CD4-positive, alpha-beta memory T cell (primary cell): ENCODE results near the gene ERP44. TPM values are rescaled to one million over a fixed set of nuclear protein-coding genes. Genes with fewer than 3 reads are reported as not detected.
"Not testable (repeated sequence)": the region's sequence is repeated elsewhere in the genome, so short reads cannot be mapped to it uniquely, and the experiment has no call there.

Source experiments
- CTCF ChIA-PET: fragments of 350-600 bp; sonication (Branson Sonifier 250); formaldehyde crosslinking; loops from one replicate; lab custom pipeline; 2021; ENCODE audit warnings: inconsistent platforms; ENCODE audit not compliant: partially characterized antibody; lab: Charles Lee
- POLR2A ChIA-PET: fragments of 350-600 bp; sonication (Branson Sonifier 250); formaldehyde crosslinking; loops from one replicate; lab custom pipeline; 2021; ENCODE audit not compliant: partially characterized antibody; lab: Charles Lee
- DNase-seq, 5 donors: peaks; one replicate each; pipeline versions ENCODE4 v3.0.0 to v3.0.0-alpha.2; 2020 to 2022; ENCODE audit warnings: mixed read lengths in 1 of 5
- H3K27ac ChIP-seq: one replicate; pipeline ENCODE4 v1.7.0; 2013; ENCODE audit warnings: low read depth, low read length
- H3K27me3 ChIP-seq: 2 replicates; pipeline ENCODE4 v1.7.0; 2013; ENCODE audit warnings: mild to moderate bottlenecking, low read length, moderate library complexity; ENCODE audit not compliant: insufficient read depth
- H3K36me3 ChIP-seq: 2 replicates; pipeline ENCODE4 v1.7.0; 2013; ENCODE audit warnings: mild to moderate bottlenecking, low read length, moderate library complexity; ENCODE audit not compliant: insufficient read depth
- H3K4me1 ChIP-seq: 2 replicates; pipeline ENCODE4 v1.7.0; 2013; ENCODE audit warnings: mild to moderate bottlenecking, low read length, moderate library complexity; ENCODE audit not compliant: insufficient read depth
- H3K4me3 ChIP-seq, 2 donors: one replicate each; pipeline ENCODE4 v1.7.0; 2013; ENCODE audit warnings: low read length in 2 of 2, mild to moderate bottlenecking in 1 of 2
- H3K9me3 ChIP-seq, 2 donors: one replicate each; pipeline ENCODE4 v1.7.0; 2013; ENCODE audit warnings: low read length in 2 of 2, control low read depth in 1 of 2; ENCODE audit not compliant: control insufficient read depth in 1 of 2
- H3K27ac Mint-ChIP-seq, 7 donors: one replicate each; pipeline ENCODE4 v1.8.0; 2020 to 2021; ENCODE audit warnings: mixed read lengths in 7 of 7, mild to moderate bottlenecking in 6 of 7, inconsistent platforms in 3 of 7, moderate library complexity in 3 of 7
- H3K27me3 Mint-ChIP-seq, 2 donors: one replicate each; pipeline ENCODE4 v1.8.0; 2020 to 2021; ENCODE audit warnings: mixed read lengths in 2 of 2
- H3K36me3 Mint-ChIP-seq, 2 donors: one replicate each; pipeline ENCODE4 v1.8.0; 2020 to 2021; ENCODE audit warnings: mixed read lengths in 2 of 2, inconsistent platforms in 1 of 2, mild to moderate bottlenecking in 1 of 2
- H3K4me1 Mint-ChIP-seq, 4 donors: one replicate each; pipeline ENCODE4 v1.8.0; 2020 to 2021; ENCODE audit warnings: mixed read lengths in 4 of 4, mild to moderate bottlenecking in 1 of 4
- H3K4me3 Mint-ChIP-seq, 8 donors: one replicate each; pipeline ENCODE4 v1.8.0; 2020 to 2021; ENCODE audit warnings: mixed read lengths in 8 of 8, mild to moderate bottlenecking in 7 of 8, moderate library complexity in 6 of 8, inconsistent platforms in 3 of 8
- H3K9me3 Mint-ChIP-seq, 8 donors: one replicate each; pipeline ENCODE4 v1.8.0; 2020 to 2021; ENCODE audit warnings: mixed read lengths in 8 of 8, mild to moderate bottlenecking in 5 of 8, inconsistent platforms in 3 of 8, moderate library complexity in 1 of 8
- intact Hi-C: fragments of 100-400 bp; cut with micrococcal nuclease; formaldehyde crosslinking; loops from one replicate; pipeline ENCODE4 v1.15.1; 2023
- polyA plus RNA-seq, 2 donors: library from polyadenylated mRNA; unstranded; fragments of 300-500 nt; fragmentation: Illumina TruSeq; gene quantifications; one replicate each; pipeline ENCODE4 v1.2.3, GENCODE V29; 2021
- total RNA-seq, 2 experiments: library from RNA; stranded (reverse); gene quantifications; one replicate each; pipeline ENCODE4 v1.2.3, GENCODE V29; 2021

ERP44 gene
- total and polyA plus RNA-seq, 4 experiments from 2014 or later = 16.5 to 44.7 (median 26.3) TPM

GRCh38 chr9:99998866-99999265 is 99.9 kb downstream of the ERP44 start:
- Mint-ChIP-seq H3K36me3 (peaks cover 63 to 72% of the 10 kb centered on the region in 2 donors), H3K4me1 (peaks cover 0 to 4% (median 0%) of the 10 kb centered on the region in 4 donors), H3K4me3 (no peak overlapping the region), H3K27ac (peak overlapping the region in 1 of 7 donors; percentile 42), H3K9me3 (peaks cover 3 to 20% (median 13%) of the 10 kb centered on the region in 8 donors), H3K27me3 (no peaks in the 10 kb centered on the region)
- Histone ChIP-seq H3K36me3 (peaks cover 9% of the 10 kb centered on the region), H3K4me3 (no peak overlapping the region), H3K27me3 (no peaks in the 10 kb centered on the region), H3K4me1 (no peaks in the 10 kb centered on the region), H3K9me3 (no peaks in the 10 kb centered on the region), H3K27ac (no peak overlapping the region)
- ChIA-PET POLR2A (no interaction called here), CTCF (no interaction called here)
- no peak for DNase-seq
- intact Hi-C loops = no loop called here

- H3K27me3 ChIP-seq = no peaks in the 10 kb centered on the region
- H3K4me3 ChIP-seq = no peak overlapping the region
- CTCF ChIA-PET = no interaction called here
- intact Hi-C loops = no loop called here
- no peaks in the 10 kb centered on the region for H3K9me3 ChIP-seq
- H3K4me1 Mint-ChIP-seq = peaks cover 0 to 4% (median 0%) of the 10 kb centered on the region in 4 donors
- peaks cover 3 to 24% (median 17%) of the 10 kb centered on the region in 8 donors for H3K9me3 Mint-ChIP-seq
- POLR2A ChIA-PET = no interaction called here
- DNase-seq = no peak
- peak overlapping the region in 2 of 7 donors; percentile 65 to 88 for H3K27ac Mint-ChIP-seq
- no peak overlapping the region for H3K4me3 Mint-ChIP-seq
- no peaks in the 10 kb centered on the region for H3K27me3 Mint-ChIP-seq
- no peaks in the 10 kb centered on the region for H3K4me1 ChIP-seq
- no peak overlapping the region for H3K27ac ChIP-seq
- H3K36me3 Mint-ChIP-seq = peaks cover 66 to 70% of the 10 kb centered on the region in 2 donors
- H3K36me3 ChIP-seq = peaks cover 3% of the 10 kb centered on the region
These were observed 100.5 kb downstream of the ERP44 start for GRCh38 chr9:99998266-99998665.

- H3K27me3 ChIP-seq, DNase-seq, H3K4me3 ChIP-seq, CTCF ChIA-PET, H3K27me3 Mint-ChIP-seq, intact Hi-C loops, H3K27ac ChIP-seq, H3K4me1 ChIP-seq, H3K36me3 ChIP-seq, POLR2A ChIA-PET, H3K9me3 ChIP-seq, H3K4me3 Mint-ChIP-seq, H3K27ac Mint-ChIP-seq: not testable (repeated sequence)
- peaks cover 64% of the 10 kb centered on the region in 2 donors for H3K36me3 Mint-ChIP-seq
- peaks cover 0 to 11% (median 3%) of the 10 kb centered on the region in 4 donors for H3K4me1 Mint-ChIP-seq
- H3K9me3 Mint-ChIP-seq = peaks cover 0 to 60% (median 44%) of the 10 kb centered on the region in 8 donors
These were observed 108.3 kb downstream of the ERP44 start for GRCh38 chr9:99990508-99990907.

- ChIA-PET POLR2A (no interaction called here), CTCF (no interaction called here)
- intact Hi-C loops = no loop called here
- no peaks in the 10 kb centered on the region for H3K36me3 ChIP-seq
- H3K27me3 ChIP-seq = no peaks in the 10 kb centered on the region
- no peak for DNase-seq
- no peaks in the 10 kb centered on the region for H3K4me1 ChIP-seq
- peak overlapping the region in 4 of 7 donors; percentile 4 to 44 (median 40) for H3K27ac Mint-ChIP-seq
- no peaks in the 10 kb centered on the region for H3K9me3 ChIP-seq
- peaks cover 0 to 11% (median 3%) of the 10 kb centered on the region in 4 donors for H3K4me1 Mint-ChIP-seq
- H3K9me3 Mint-ChIP-seq = peaks cover 0 to 27% (median 23%) of the 10 kb centered on the region in 8 donors
- H3K27ac ChIP-seq = no peak overlapping the region
- no peak overlapping the region for H3K4me3 Mint-ChIP-seq
- H3K4me3 ChIP-seq = no peak overlapping the region
- peaks cover 45 to 50% of the 10 kb centered on the region in 2 donors for H3K36me3 Mint-ChIP-seq
- H3K27me3 Mint-ChIP-seq = no peaks in the 10 kb centered on the region
These were observed 112.2 kb downstream of the ERP44 start for GRCh38 chr9:99986642-99987041.

- Mint-ChIP-seq H3K27ac (peak overlapping the region in 4 of 7 donors; percentile 8 to 33 (median 14)), H3K4me3 (no peak overlapping the region), H3K9me3 (no peaks in the 10 kb centered on the region), H3K36me3 (peaks cover 19 to 32% of the 10 kb centered on the region in 2 donors), H3K27me3 (no peaks in the 10 kb centered on the region), H3K4me1 (peaks cover 0 to 4% (median 0%) of the 10 kb centered on the region in 4 donors)
- no peak overlapping the region for H3K4me3 ChIP-seq
- no peaks in the 10 kb centered on the region for H3K9me3 ChIP-seq
- no peaks in the 10 kb centered on the region for H3K27me3 ChIP-seq
- ChIA-PET POLR2A (no interaction called here), CTCF (interaction anchor here (1.2 to 1.3 kb wide), 2 partner anchors 10 to 37 kb away, joined by 3 read pairs; no protein-coding TSS in a partner anchor)
- DNase-seq = no peak
- H3K4me1 ChIP-seq = no peaks in the 10 kb centered on the region
- H3K36me3 ChIP-seq = peaks cover 5% of the 10 kb centered on the region
- intact Hi-C loops = no loop called here
- H3K27ac ChIP-seq = no peak overlapping the region
These were observed 118.2 kb downstream of the ERP44 start for GRCh38 chr9:99980598-99980997.

- Mint-ChIP-seq H3K9me3 (no peaks in the 10 kb centered on the region), H3K27ac (peak overlapping the region in 2 of 7 donors; percentile 73 to 76), H3K36me3 (peaks cover 20 to 35% of the 10 kb centered on the region in 2 donors), H3K27me3 (no peaks in the 10 kb centered on the region), H3K4me3 (no peak overlapping the region), H3K4me1 (peaks cover 0 to 4% (median 0%) of the 10 kb centered on the region in 4 donors)
- DNase-seq = no peak
- H3K9me3 ChIP-seq = no peaks in the 10 kb centered on the region
- H3K4me3 ChIP-seq = no peak overlapping the region
- peaks cover 5% of the 10 kb centered on the region for H3K36me3 ChIP-seq
- ChIA-PET CTCF (interaction anchor here (1.0 to 1.7 kb wide), 4 partner anchors 10 to 154 kb away, joined by 3 to 6 read pairs (median 3); no protein-coding TSS in a partner anchor), POLR2A (no interaction called here)
- H3K4me1 ChIP-seq = no peaks in the 10 kb centered on the region
- H3K27me3 ChIP-seq = no peaks in the 10 kb centered on the region
- H3K27ac ChIP-seq = no peak overlapping the region
- intact Hi-C loops = no loop called here
These were observed 120.6 kb downstream of the ERP44 start for GRCh38 chr9:99978221-99978620.

GRCh38 chr9:99977033-99977792 is 121.6 kb downstream of the ERP44 start:
- Mint-ChIP-seq H3K36me3 (peaks cover 20 to 32% of the 10 kb centered on the region in 2 donors), H3K9me3 (no peaks in the 10 kb centered on the region), H3K4me3 (no peak overlapping the region), H3K4me1 (peaks cover 0 to 4% (median 0%) of the 10 kb centered on the region in 4 donors), H3K27ac (peak overlapping the region in 3 of 7 donors; percentile 37 to 43 (median 38)), H3K27me3 (no peaks in the 10 kb centered on the region)
- no peak overlapping the region for H3K4me3 ChIP-seq
- CTCF ChIA-PET = interaction anchor here (1.2 to 1.7 kb wide), 2 partner anchors 11 to 153 kb away, joined by 3 to 6 read pairs; no protein-coding TSS in a partner anchor
- intact Hi-C loops = no loop called here
- H3K4me1 ChIP-seq = no peaks in the 10 kb centered on the region
- H3K9me3 ChIP-seq = no peaks in the 10 kb centered on the region
- DNase-seq = no peak
- peaks cover 5% of the 10 kb centered on the region for H3K36me3 ChIP-seq
- H3K27me3 ChIP-seq = no peaks in the 10 kb centered on the region
- POLR2A ChIA-PET = no interaction called here
- no peak overlapping the region for H3K27ac ChIP-seq
